Progenitor cell of endocrine pancreas (in vitro differentiated cells): Measurements from ENCODE around the gene KICS2. TPM values are rescaled to one million over a fixed set of nuclear protein-coding genes. Genes with fewer than 3 reads are reported as not detected.
A peak's percentile ranks its signal among the peaks of the same experiment; 100 is the strongest.

ENCODE experiments used
- DNase-seq: peaks from one replicate; pipeline ENCODE4 v3.0.0; 2021; ENCODE audit warnings: low spot score; ENCODE audit not compliant: unreplicated experiment
- H3K27ac Mint-ChIP-seq: 2 replicates; pipeline ENCODE4 v1.8.0; 2021; ENCODE audit warnings: mild to moderate bottlenecking, moderate library complexity, mixed read lengths
- H3K27me3 Mint-ChIP-seq: 2 replicates; pipeline ENCODE4 v1.8.0; 2021; ENCODE audit warnings: mixed read lengths
- H3K36me3 Mint-ChIP-seq: 2 replicates; pipeline ENCODE4 v1.8.0; 2022; ENCODE audit warnings: mixed read lengths; ENCODE audit not compliant: insufficient read depth
- H3K4me1 Mint-ChIP-seq: 2 replicates; pipeline ENCODE4 v1.8.0; 2021; ENCODE audit warnings: low read depth, mixed read lengths
- H3K4me3 Mint-ChIP-seq: 2 replicates; pipeline ENCODE4 v1.8.0; 2021; ENCODE audit warnings: low read depth, mild to moderate bottlenecking, moderate library complexity, mixed read lengths
- H3K9me3 Mint-ChIP-seq: 2 replicates; pipeline ENCODE4 v1.8.0; 2021; ENCODE audit warnings: low read depth, mixed read lengths
- CTCF ChIP-seq: fragments of 200-600 bp; sonication (generic); IDR thresholded peaks from one replicate; pipeline ENCODE4 v1.5.0; 2021; ENCODE audit warnings: antibody characterized with exemption, mild to moderate bottlenecking; ENCODE audit not compliant: unreplicated experiment
- total RNA-seq: library from RNA; stranded (reverse); gene quantifications from 2 replicates; pipeline ENCODE4 v1.2.1, GENCODE V29; 2021

Gene KICS2
- total RNA-seq, 1 donor from 2014 or later = 6.4 TPM

- no peak for DNase-seq
- peaks cover 2% of the 10 kb centered on the region for H3K4me1 Mint-ChIP-seq
- H3K4me3 Mint-ChIP-seq = no peak overlapping the region
- no peaks in the 10 kb centered on the region for H3K27me3 Mint-ChIP-seq
- no peaks in the 10 kb centered on the region for H3K9me3 Mint-ChIP-seq
- no peak overlapping the region for H3K27ac Mint-ChIP-seq
- H3K36me3 Mint-ChIP-seq = no peaks in the 10 kb centered on the region
- TF ChIP-seq CTCF = no peak
Measured at GRCh38 chr12:64232196-64232595, 10.1 kb upstream of the KICS2 start.

DNA sequence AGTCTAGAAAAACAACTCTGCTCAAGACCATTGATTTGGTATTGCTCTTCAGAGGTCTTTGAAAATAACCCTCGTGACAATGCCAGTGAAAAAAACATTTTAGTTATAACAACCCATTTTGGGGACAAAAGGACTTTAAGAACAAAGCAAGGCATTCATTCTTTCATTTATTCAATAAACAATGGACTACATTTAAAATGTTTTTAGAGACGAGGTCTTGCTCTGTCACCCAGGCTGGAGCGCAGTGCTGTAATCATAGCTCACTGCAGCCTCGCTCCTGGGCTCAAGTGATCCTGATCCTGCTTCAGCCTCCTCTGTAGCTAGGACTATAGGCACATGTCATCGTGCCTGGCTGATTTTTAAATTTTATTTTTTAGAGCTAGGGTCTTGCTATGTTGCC is 7.7 kb upstream of the KICS2 start:
- TF ChIP-seq CTCF = no peak
- no peak for DNase-seq
- Mint-ChIP-seq H3K4me1 (no peaks in the 10 kb centered on the region), H3K36me3 (no peaks in the 10 kb centered on the region), H3K4me3 (no peak overlapping the region), H3K27ac (no peak overlapping the region), H3K9me3 (no peaks in the 10 kb centered on the region), H3K27me3 (no peaks in the 10 kb centered on the region)

GRCh38 chr12:64229240-64229639 is 7.1 kb upstream of the KICS2 start:
- Mint-ChIP-seq H3K9me3 (no peaks in the 10 kb centered on the region), H3K36me3 (no peaks in the 10 kb centered on the region), H3K27me3 (no peaks in the 10 kb centered on the region), H3K4me1 (no peaks in the 10 kb centered on the region), H3K27ac (no peak overlapping the region), H3K4me3 (no peak overlapping the region)
- no peak for TF ChIP-seq CTCF
- DNase-seq = no peak

- no peak for TF ChIP-seq CTCF
- Mint-ChIP-seq H3K4me1 (peaks cover 9% of the 10 kb centered on the region), H3K4me3 (no peak overlapping the region), H3K27ac (no peak overlapping the region), H3K9me3 (no peaks in the 10 kb centered on the region), H3K27me3 (no peaks in the 10 kb centered on the region), H3K36me3 (no peaks in the 10 kb centered on the region)
- no peak for DNase-seq
Measured at GRCh38 chr12:64225626-64226025, 3.5 kb upstream of the KICS2 start.

- peak overlapping the region; percentile 86 for H3K4me3 Mint-ChIP-seq
- H3K9me3 Mint-ChIP-seq = no peaks in the 10 kb centered on the region
- peaks cover 24% of the 10 kb centered on the region for H3K4me1 Mint-ChIP-seq
- peak overlapping the region; percentile 97 for H3K27ac Mint-ChIP-seq
- H3K36me3 Mint-ChIP-seq = no peaks in the 10 kb centered on the region
- DNase-seq = peak; percentile 64
- no peaks in the 10 kb centered on the region for H3K27me3 Mint-ChIP-seq
- TF ChIP-seq CTCF = no peak
Measured at GRCh38 chr12:64221651-64222008, 466 bp downstream of the KICS2 start.
